Fibroblast of lung (primary cell): Measurements from ENCODE around the gene IRF2BPL. TPM values are rescaled to one million over a fixed set of nuclear protein-coding genes. Genes with fewer than 3 reads are reported as not detected.

ENCODE experiments used
- DNase-seq, 2 donors: peaks; one replicate each; pipeline versions ENCODE4 v3.0.0 to v3.0.0-alpha.2; 2010; ENCODE audit warnings: low read depth in 2 of 2
- H2AFZ ChIP-seq: 2 replicates; pipeline ENCODE4 v1.5.1; 2012; ENCODE audit warnings: low read length, control low read depth, inconsistent platforms
- H3K27ac ChIP-seq: 2 replicates; pipeline ENCODE4 v1.5.1; 2011; ENCODE audit warnings: low read length, control low read depth; ENCODE audit not compliant: insufficient read depth
- H3K27me3 ChIP-seq: 2 replicates; pipeline ENCODE4 v1.5.1; 2011; ENCODE audit warnings: mild to moderate bottlenecking, low read length; ENCODE audit not compliant: control insufficient read depth, insufficient read depth
- H3K36me3 ChIP-seq: 2 replicates; pipeline ENCODE4 v1.5.1; 2011; ENCODE audit warnings: low read length; ENCODE audit not compliant: control insufficient read depth, insufficient read depth
- H3K4me1 ChIP-seq: 2 replicates; pipeline ENCODE4 v1.5.1; 2011; ENCODE audit warnings: low read length; ENCODE audit not compliant: control insufficient read depth, insufficient read depth; ENCODE audit errors: extremely low read depth
- H3K4me2 ChIP-seq: 2 replicates; pipeline ENCODE4 v1.5.1; 2011; ENCODE audit warnings: low read length, control low read depth; ENCODE audit not compliant: insufficient read depth; ENCODE audit errors: extremely low read depth
- H3K4me3 ChIP-seq, 4 experiments: fragments of 200-600 bp in 1 of 4; sonication (generic) in 1 of 4; replicated peaks in 1 of 4; 2 replicates each; pipeline ENCODE4 v1.5.1; 2011 to 2016; ENCODE audit warnings: low read length in 4 of 4, low read depth in 3 of 4, mild to moderate bottlenecking in 3 of 4, control low read depth in 2 of 4, inconsistent platforms in 1 of 4, mixed read lengths in 1 of 4; ENCODE audit not compliant: insufficient read depth in 1 of 4; ENCODE audit errors: control extremely low read depth in 1 of 4
- H3K79me2 ChIP-seq: 2 replicates; pipeline ENCODE4 v1.5.1; 2012; ENCODE audit warnings: mild to moderate bottlenecking, low read length, inconsistent platforms; ENCODE audit not compliant: control insufficient read depth, insufficient read depth
- H3K9ac ChIP-seq: 2 replicates; pipeline ENCODE4 v1.5.1; 2011; ENCODE audit warnings: mild to moderate bottlenecking, low read length, control low read depth; ENCODE audit not compliant: insufficient read depth
- H3K9me3 ChIP-seq: 2 replicates; pipeline ENCODE4 v1.5.1; 2012; ENCODE audit warnings: low read depth, low read length; ENCODE audit not compliant: control insufficient read depth, insufficient read depth
- H4K20me1 ChIP-seq: 2 replicates; pipeline ENCODE4 v1.5.1; 2011; ENCODE audit warnings: low read length; ENCODE audit not compliant: control insufficient read depth, insufficient read depth; ENCODE audit errors: extremely low read depth
- EZH2 ChIP-seq: IDR thresholded peaks from 2 replicates; pipeline ENCODE4 v1.5.1; 2012; ENCODE audit warnings: low read length, control low read depth, mild to moderate bottlenecking; ENCODE audit errors: missing control alignments
- polyA plus RNA-seq, 2 donors: library from polyadenylated mRNA; depleted of rRNA in 1 of 2; stranded (reverse) in 1 of 2; unstranded in 1 of 2; fragments of >200 nt; gene quantifications; 2 replicates each; pipeline ENCODE4 v1.2.1, GENCODE V29; 2011 to 2012; ENCODE audit warnings: missing spikeins in 1 of 2
- total RNA-seq: library from RNA; depleted of rRNA; stranded (reverse); fragments of >200 nt; gene quantifications from 2 replicates; pipeline ENCODE4 v1.2.1, GENCODE V29; 2014
- TF ChIP-seq, protein P1 (sequence below), 2 donors: IDR thresholded peaks in 1 of 2; conservative IDR thresholded peaks in 1 of 2; 1 replicate in 1 of 2; 2 replicates in 1 of 2; pipeline ENCODE4 v1.5.1; 2011 to 2012; ENCODE audit warnings: low read length in 2 of 2, control low read depth in 1 of 2, inconsistent platforms in 1 of 2, low read depth in 1 of 2, mild to moderate bottlenecking in 1 of 2

IRF2BPL gene
- total and polyA plus RNA-seq, 2 donors (not counting 1 experiment from before 2014, with no cell fraction given), result 9.8 to 45.9 TPM

DNA sequence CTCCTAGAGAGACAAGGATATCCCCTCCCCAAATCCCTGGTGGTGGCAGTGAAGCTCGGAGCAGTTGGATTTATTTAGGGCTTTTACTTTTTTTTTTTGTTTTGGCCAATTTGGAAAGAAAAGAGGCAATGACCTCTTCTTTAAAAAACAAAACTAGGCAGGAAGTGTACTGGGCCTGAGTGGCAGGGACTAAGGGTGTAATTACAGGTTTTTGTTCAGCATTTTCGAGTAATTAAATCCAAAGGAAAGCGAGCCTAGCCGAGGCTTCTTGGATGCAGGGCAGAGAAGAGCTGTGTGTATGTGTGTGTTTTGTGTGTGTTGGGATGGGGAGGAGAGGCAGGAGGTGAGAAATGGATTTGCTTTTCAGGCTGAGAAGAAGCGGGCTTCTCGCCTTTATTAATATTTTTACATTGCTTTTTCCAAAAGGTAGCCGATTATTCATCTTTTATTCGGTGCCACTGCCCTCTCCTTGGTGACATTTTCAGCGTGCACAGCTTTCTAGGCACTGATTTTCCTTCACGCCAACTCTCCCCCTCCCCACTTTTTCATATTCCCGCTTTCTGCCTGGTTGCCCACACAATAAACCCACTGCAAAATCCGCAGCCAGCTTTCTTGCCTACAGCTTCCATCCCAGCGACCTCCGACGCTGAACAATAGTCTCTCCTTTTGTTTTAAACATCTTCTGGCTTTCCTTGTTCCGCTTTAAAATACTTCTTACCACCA, 8.9 kb upstream of the IRF2BPL start:
- no peak overlapping the region for H2AFZ ChIP-seq
- DNase-seq, result no peak
- H4K20me1 ChIP-seq, result no peaks in the 10 kb centered on the region
- no peak overlapping the region for H3K9ac ChIP-seq
- H3K27ac ChIP-seq, result peak overlapping the region; percentile 98
- H3K79me2 ChIP-seq, result no peaks in the 10 kb centered on the region
- peaks cover 43% of the 10 kb centered on the region for H3K4me1 ChIP-seq
- H3K9me3 ChIP-seq, result no peaks in the 10 kb centered on the region
- H3K4me3 ChIP-seq, result no peak overlapping the region
- no peaks in the 10 kb centered on the region for H3K36me3 ChIP-seq
- peak overlapping the region; percentile 70 for H3K4me2 ChIP-seq
- H3K27me3 ChIP-seq, result no peaks in the 10 kb centered on the region
- TF ChIP-seq, protein P1, sequence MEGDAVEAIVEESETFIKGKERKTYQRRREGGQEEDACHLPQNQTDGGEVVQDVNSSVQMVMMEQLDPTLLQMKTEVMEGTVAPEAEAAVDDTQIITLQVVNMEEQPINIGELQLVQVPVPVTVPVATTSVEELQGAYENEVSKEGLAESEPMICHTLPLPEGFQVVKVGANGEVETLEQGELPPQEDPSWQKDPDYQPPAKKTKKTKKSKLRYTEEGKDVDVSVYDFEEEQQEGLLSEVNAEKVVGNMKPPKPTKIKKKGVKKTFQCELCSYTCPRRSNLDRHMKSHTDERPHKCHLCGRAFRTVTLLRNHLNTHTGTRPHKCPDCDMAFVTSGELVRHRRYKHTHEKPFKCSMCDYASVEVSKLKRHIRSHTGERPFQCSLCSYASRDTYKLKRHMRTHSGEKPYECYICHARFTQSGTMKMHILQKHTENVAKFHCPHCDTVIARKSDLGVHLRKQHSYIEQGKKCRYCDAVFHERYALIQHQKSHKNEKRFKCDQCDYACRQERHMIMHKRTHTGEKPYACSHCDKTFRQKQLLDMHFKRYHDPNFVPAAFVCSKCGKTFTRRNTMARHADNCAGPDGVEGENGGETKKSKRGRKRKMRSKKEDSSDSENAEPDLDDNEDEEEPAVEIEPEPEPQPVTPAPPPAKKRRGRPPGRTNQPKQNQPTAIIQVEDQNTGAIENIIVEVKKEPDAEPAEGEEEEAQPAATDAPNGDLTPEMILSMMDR (conservative IDR thresholded peaks at IDR 0.05 in 1 of 2, IDR thresholded peaks at IDR 0.05 in 1 of 2; ENCODE audit: low read depth in 1 of 2, low read length in 2 of 2), result no peak
- no peak for TF ChIP-seq EZH2

- H4K20me1 ChIP-seq, result no peaks in the 10 kb centered on the region
- H3K27me3 ChIP-seq, result no peaks in the 10 kb centered on the region
- H3K4me2 ChIP-seq, result no peak overlapping the region
- H3K79me2 ChIP-seq, result no peaks in the 10 kb centered on the region
- no peak overlapping the region for H3K9ac ChIP-seq
- no peak overlapping the region for H3K4me3 ChIP-seq
- no peak for TF ChIP-seq EZH2
- TF ChIP-seq, protein P1 (conservative IDR thresholded peaks at IDR 0.05 in 1 of 2, IDR thresholded peaks at IDR 0.05 in 1 of 2; ENCODE audit: low read depth in 1 of 2, low read length in 2 of 2), result no peak
- no peak for DNase-seq
- H2AFZ ChIP-seq, result no peak overlapping the region
- H3K9me3 ChIP-seq, result no peaks in the 10 kb centered on the region
- H3K36me3 ChIP-seq, result no peaks in the 10 kb centered on the region
- peaks cover 42% of the 10 kb centered on the region for H3K4me1 ChIP-seq
- no peak overlapping the region for H3K27ac ChIP-seq
Observed at GRCh38 chr14:77036484-77037214, 8.1 kb upstream of the IRF2BPL start.

GRCh38 chr14:77035267-77035666, 6.8 kb upstream of the IRF2BPL start:
- no peak overlapping the region for H3K9ac ChIP-seq
- no peak overlapping the region for H3K27ac ChIP-seq
- no peaks in the 10 kb centered on the region for H3K36me3 ChIP-seq
- DNase-seq, result no peak
- H3K27me3 ChIP-seq, result no peaks in the 10 kb centered on the region
- no peak overlapping the region for H3K4me3 ChIP-seq
- no peaks in the 10 kb centered on the region for H3K9me3 ChIP-seq
- no peak overlapping the region for H2AFZ ChIP-seq
- H3K4me1 ChIP-seq, result peaks cover 42% of the 10 kb centered on the region
- TF ChIP-seq EZH2, result no peak
- TF ChIP-seq, protein P1 (conservative IDR thresholded peaks at IDR 0.05 in 1 of 2, IDR thresholded peaks at IDR 0.05 in 1 of 2; ENCODE audit: low read depth in 1 of 2, low read length in 2 of 2), result no peak
- no peaks in the 10 kb centered on the region for H4K20me1 ChIP-seq
- no peak overlapping the region for H3K4me2 ChIP-seq
- no peaks in the 10 kb centered on the region for H3K79me2 ChIP-seq
